Liver (tissue), 3 donors: ENCODE data around the gene ABL1.

Experiments used
- ATF3 ChIP-seq: IDR thresholded peaks from 2 replicates; pipeline ENCODE4 v1.6.1; 2016; ENCODE audit warnings: antibody characterized with exemption
- CTCF ChIP-seq: fragments of 150-350 bp; IDR thresholded peaks from 2 replicates; pipeline ENCODE4 v1.5.1; 2017; ENCODE audit warnings: improper control_type of control experiment, low read depth, low read length; ENCODE audit not compliant: missing input control
- GABPA ChIP-seq, 2 donors: IDR thresholded peaks in 1 of 2; conservative IDR thresholded peaks in 1 of 2; 2 replicates each; pipeline ENCODE4 v1.6.1; 2016; ENCODE audit warnings: antibody characterized with exemption in 2 of 2, mild to moderate bottlenecking in 1 of 2, moderate library complexity in 1 of 2
- donor health status: healthy.
- donor health status: healthy.

GRCh38 chr9:130817914-130818313, 17.1 kb upstream of the ABL1 start:
- TF ChIP-seq ATF3: no peak
- TF ChIP-seq GABPA (IDR thresholded peaks at IDR 0.05 in 1 of 2, conservative IDR thresholded peaks at IDR 0.05 in 1 of 2): no peak
- TF ChIP-seq CTCF: no peak
